HG02943 (cell line): ENCODE measurements around the gene LDHAL6B.

ENCODE experiments used
- ATAC-seq: cut with Tn5 transposase; IDR thresholded peaks from one replicate; pipeline ENCODE4 v1.9.1; 2021; ENCODE audit warnings: mild to moderate bottlenecking, low read depth, moderate library complexity; ENCODE audit not compliant: unreplicated experiment

The LDHAL6B gene

GRCh38 chr15:59176653-59177316 is 29.9 kb upstream of the LDHAL6B start:
- ATAC-seq: no peak

GRCh38 chr15:59177317-59177660 is 29.4 kb upstream of the LDHAL6B start:
- no peak for ATAC-seq

DNA sequence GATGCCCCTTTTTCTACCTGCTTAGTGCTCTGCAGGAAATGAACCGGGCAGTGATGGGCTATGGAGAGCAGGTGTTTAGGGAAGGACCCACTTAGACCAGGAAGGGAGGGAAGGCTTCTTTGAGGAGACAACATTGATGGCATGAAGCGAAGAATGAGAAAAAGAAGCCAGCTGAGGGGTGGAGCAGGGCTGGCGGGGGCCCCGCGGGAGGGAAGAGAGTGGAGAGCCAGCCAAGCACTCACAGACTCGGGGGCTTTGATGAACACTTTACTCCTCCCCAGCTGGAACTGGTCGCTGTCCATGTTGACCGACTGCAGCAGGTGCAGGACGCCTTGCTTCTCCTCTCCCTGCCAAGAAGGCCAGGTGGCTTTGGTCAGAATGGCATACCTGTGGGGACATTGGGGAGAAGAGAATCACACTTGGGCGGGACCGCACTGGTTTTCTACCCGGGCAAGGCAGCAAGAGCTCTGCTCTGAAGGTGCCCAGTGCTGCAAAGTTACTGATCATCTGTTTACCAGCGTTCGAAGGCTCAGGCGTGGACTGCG is 28.4 kb upstream of the LDHAL6B start:
- no peak for ATAC-seq

- no peak for ATAC-seq
Observed at GRCh38 chr15:59179717-59180116, 26.9 kb upstream of the LDHAL6B start.

GRCh38 chr15:59180945-59181600 is 25.6 kb upstream of the LDHAL6B start:
- no peak for ATAC-seq

DNA sequence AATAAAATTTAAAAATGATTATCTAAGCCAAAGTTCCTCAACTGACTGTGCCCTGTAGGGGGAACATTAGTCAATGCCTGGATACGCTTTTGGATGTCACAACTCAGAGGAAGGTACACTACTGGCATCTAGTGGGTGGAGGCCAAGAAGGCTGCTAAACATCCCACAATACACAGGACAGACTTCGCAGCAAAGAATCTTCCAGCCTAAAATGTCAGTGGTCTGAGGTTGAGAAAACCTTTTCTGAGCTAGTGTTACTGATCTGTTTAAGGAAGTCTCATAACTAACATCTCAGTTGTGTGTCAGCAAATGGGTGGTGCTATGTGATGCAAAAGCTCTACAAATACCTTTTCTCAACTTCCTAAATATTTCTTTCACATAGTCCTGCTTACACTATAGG is 20.9 kb upstream of the LDHAL6B start:
- no peak for ATAC-seq

GRCh38 chr15:59186501-59186900 is 20.1 kb upstream of the LDHAL6B start:
- ATAC-seq: no peak

DNA sequence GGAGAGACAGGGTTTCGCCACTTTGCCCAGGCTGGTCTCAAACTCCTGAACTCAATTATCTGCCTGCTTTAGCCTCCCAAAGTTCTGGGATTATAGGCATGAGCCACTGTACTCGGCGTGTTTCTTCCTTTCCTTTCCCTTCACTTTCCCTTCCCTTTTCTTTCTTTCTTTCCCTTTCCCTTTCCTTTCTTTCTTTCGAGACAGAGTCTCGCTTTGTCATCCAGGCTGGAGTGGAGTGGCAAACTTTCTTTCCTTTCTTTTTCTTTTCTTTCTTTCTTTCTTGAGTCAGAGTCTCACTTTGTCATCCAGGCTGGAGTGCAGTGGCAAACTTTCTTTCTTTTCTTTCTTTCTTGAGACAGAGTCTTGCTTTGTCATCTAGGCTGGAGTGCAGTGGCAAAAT is 17.4 kb upstream of the LDHAL6B start:
- no peak for ATAC-seq

DNA sequence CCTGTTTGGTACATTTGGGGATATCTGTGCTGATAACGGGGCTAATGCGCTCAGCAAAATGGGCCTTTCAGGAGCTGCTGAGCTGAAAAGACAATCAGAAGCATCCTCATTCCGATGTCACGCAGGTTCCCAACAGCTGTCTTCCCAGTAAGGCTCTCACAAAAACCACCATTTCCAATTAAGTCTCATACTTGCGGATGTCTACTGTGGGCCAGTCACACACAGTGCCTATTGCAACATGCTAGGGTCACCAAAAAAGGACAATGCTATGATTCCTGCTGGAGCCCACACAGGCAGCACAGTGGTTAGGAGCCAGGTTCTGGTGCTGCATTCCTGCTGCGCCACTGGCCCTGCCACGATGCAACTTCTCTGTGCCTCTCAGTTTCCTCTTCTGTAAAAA is 16.4 kb upstream of the LDHAL6B start:
- ATAC-seq: no peak

- no peak for ATAC-seq
Observed at GRCh38 chr15:59191855-59192237, 14.8 kb upstream of the LDHAL6B start.

DNA sequence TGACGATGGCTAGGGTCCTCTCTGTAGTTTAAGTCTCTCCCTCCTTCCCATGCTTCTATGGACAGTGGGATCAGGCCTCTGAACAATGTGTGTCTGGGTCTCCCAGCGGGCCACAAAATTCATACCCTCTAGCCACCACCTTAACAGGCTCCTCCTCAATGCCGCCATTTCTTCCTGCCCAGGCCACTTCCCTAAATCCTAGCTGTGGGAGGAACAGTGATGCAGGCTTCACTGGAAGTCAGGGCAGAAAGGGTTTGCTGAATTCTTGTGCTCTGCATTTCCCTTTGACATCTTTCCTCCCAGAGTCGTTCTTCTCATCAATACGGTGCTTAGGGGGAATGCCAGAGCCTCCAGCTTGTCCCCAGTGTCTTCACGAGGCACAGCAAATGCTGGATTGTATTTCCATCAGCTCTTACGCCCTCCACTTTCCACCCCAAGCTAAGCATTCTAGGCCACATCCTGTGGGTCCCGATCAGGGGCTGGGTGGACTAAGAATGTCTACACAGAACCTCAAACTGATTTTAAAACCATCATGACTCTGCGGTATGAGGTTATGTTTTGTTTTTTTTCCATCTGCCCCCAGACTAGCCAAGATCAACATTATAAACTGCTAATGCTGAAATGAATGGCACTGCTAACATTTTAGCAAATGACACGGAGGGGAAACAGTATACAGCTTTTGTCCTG is 11.9 kb upstream of the LDHAL6B start:
- no peak for ATAC-seq

- ATAC-seq: no peak
Observed at GRCh38 chr15:59196416-59196815, 10.2 kb upstream of the LDHAL6B start.

GRCh38 chr15:59197454-59197853 is 9.2 kb upstream of the LDHAL6B start:
- no peak for ATAC-seq

- ATAC-seq: no peak
Observed at GRCh38 chr15:59199626-59200465, 6.8 kb upstream of the LDHAL6B start.

- ATAC-seq: no peak
Observed at GRCh38 chr15:59200560-59200959, 6.1 kb upstream of the LDHAL6B start.

GRCh38 chr15:59203008-59203407 is 3.6 kb upstream of the LDHAL6B start:
- no peak for ATAC-seq

GRCh38 chr15:59203657-59204056 is 3.0 kb upstream of the LDHAL6B start:
- no peak for ATAC-seq

GRCh38 chr15:59205839-59206622 is 612 bp upstream of the LDHAL6B start:
- ATAC-seq: no peak

DNA sequence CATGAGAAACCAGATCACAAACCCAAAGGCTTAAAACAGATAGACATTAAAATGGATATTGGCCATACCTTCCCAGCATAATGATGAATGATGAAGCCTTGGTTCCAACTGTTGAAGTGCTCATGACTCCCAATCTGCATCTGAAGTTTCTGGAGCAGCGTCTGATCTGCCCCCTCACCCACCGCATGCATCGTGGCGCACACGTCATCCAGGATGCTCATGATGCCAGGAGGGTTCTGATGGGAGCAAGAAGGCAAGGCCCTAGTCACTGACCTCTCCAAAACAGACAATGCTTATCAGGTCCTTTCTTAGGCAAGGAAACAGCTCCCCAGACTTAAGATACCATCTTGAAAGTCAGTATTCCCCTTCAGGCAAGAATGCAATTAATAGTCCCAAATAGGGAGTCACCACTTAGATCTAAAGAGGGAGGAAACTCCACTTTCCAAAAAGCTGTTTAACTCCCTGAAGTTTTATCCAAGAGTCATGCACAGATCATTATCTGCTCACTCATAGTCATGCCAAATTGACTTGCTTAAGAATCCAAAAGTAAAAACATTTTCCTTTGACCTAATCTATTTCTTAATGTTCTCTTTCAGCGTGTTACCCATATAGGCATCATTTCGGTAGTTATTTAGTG is 2.1 kb downstream of the LDHAL6B start:
- ATAC-seq: no peak

DNA sequence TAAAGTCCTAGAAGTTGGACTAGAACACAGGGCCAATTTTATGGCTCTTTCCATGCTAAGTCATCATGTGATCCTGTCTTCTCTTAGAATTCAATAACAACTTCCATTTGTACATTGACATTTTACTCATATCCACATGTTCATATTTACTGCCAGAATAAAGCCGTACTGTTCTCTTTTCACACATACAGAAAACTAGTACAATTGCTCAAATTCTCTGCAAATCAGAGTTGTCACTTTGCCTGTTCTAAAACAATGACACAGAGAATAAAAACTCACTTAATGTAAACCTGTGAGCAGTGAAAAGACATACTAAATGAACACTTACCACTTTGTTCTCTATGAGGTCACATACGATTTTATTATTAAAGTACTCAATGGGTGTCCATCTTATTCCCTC is 3.5 kb downstream of the LDHAL6B start:
- ATAC-seq: no peak
